Kidney (tissue), 22 donors: ENCODE data around the gene VWC2. TPM values are rescaled to one million over a fixed set of nuclear protein-coding genes. Genes with fewer than 3 reads are reported as not detected.

Experiments used
- DNase-seq, 5 donors: peaks; one replicate each; pipeline ENCODE4 v3.0.0-alpha.2; 2013 to 2020
- FAIRE-seq: peaks from 2 replicates; lab custom pipeline; 2012; peaks lifted over from hg19 to GRCh38; lab: Jason Lieb, UNC
- H3K27ac ChIP-seq, 2 donors: one replicate each; pipeline ENCODE4 v1.7.0; 2013; ENCODE audit warnings: low read depth in 2 of 2, low read length in 2 of 2, inconsistent platforms in 1 of 2
- H3K27me3 ChIP-seq: one replicate; pipeline ENCODE4 v1.7.1; 2013; ENCODE audit warnings: low read length, inconsistent platforms; ENCODE audit not compliant: control insufficient read depth, insufficient read depth
- H3K36me3 ChIP-seq, 3 donors: one replicate each; pipeline versions ENCODE4 v1.7.0 to v1.7.1; 2013; ENCODE audit warnings: low read length in 3 of 3, control low read depth in 1 of 3, inconsistent platforms in 1 of 3; ENCODE audit not compliant: insufficient read depth in 3 of 3, control insufficient read depth in 2 of 3
- H3K4me1 ChIP-seq, 3 donors: one replicate each; pipeline versions ENCODE4 v1.7.0 to v1.7.1; 2013; ENCODE audit warnings: low read length in 3 of 3, inconsistent platforms in 1 of 3, low read depth in 1 of 3; ENCODE audit not compliant: control insufficient read depth in 2 of 3, insufficient read depth in 2 of 3
- H3K4me3 ChIP-seq, 3 donors: one replicate each; pipeline versions ENCODE4 v1.7.0 to v1.8.1; 2013; ENCODE audit warnings: low read length in 3 of 3, control low read depth in 1 of 3, inconsistent platforms in 1 of 3
- H3K9ac ChIP-seq, 3 donors: one replicate each; pipeline versions ENCODE4 v1.7.0 to v1.7.1; 2013; ENCODE audit warnings: low read length in 3 of 3, control low read depth in 1 of 3, inconsistent platforms in 1 of 3
- H3K9me3 ChIP-seq, 3 donors: one replicate each; pipeline versions ENCODE4 v1.7.0 to v1.7.1; 2013; ENCODE audit warnings: low read length in 3 of 3, control low read depth in 1 of 3, inconsistent platforms in 1 of 3; ENCODE audit not compliant: control insufficient read depth in 2 of 3, insufficient read depth in 1 of 3
- CTCF ChIP-seq: IDR thresholded peaks from 3 replicates; pipeline ENCODE4 v1.5.1; 2012; ENCODE audit warnings: mild to moderate bottlenecking, moderate library complexity, borderline replicate concordance; ENCODE audit not compliant: insufficient read depth; ENCODE audit errors: extremely low read depth
- intact Hi-C: fragments of 100-400 bp; cut with DNase I; formaldehyde crosslinking; loops from one replicate; pipeline ENCODE4 v1.11.1; 2022
- long read RNA-seq, 10 donors: library from polyadenylated mRNA in 1 of 10; unstranded in 1 of 10; transcript quantifications; one replicate each; pipeline ENCODE4 v2.0.0 and lab custom pipeline, GENCODE V29; 2021 to 2026
- polyA plus RNA-seq: library from polyadenylated mRNA; stranded (reverse); fragments of 350-450 nt; fragmentation: Illumina TruSeq; extraction: RNeasy Lipid Tissue Mini Kit (QIAGEN cat#74804); gene quantifications from one replicate; pipeline ENCODE4 v1.2.3, GENCODE V29; 2014; ENCODE audit warnings: low read depth, low replicate concordance; ENCODE audit not compliant: insufficient read depth
- total RNA-seq: library from RNA; stranded (reverse); fragmentation: NEBNext Ultra II Directional; extraction: Animal tissue kit (Norgen Biotek cat#: 25700); gene quantifications from one replicate; pipeline ENCODE4 v1.2.1, GENCODE V29; 2021
- donor health status: control.
- donor health status: control.
- donor health status: control.
- donor health status: control.
- donor health status: control.
- donor health status: DM: yes; HTN: yes; CAD: no.
- donor health status: Normal renal cell carcinoma (clear cell type).

Gene VWC2
- total RNA-seq (0.06 TPM), polyA plus RNA-seq (0.13 TPM)
- long read RNA-seq, donor 1, result 0 reads
- long read RNA-seq, donor 2, result 0 reads
- long read RNA-seq, donor 3, result 0 reads
- long read RNA-seq, donor 4, full-length matches to known transcripts, result 1 of 1 reads
- long read RNA-seq, donor 4, partial matches to known transcripts, result 0 of 1 reads
- long read RNA-seq, donor 4, other reads (novel, unspliced or antisense), result 0 of 1 reads
- long read RNA-seq, donor 5, result 0 reads
- long read RNA-seq, donor 6, full-length matches to known transcripts, result 1 of 1 reads
- long read RNA-seq, donor 6, partial matches to known transcripts, result 0 of 1 reads
- long read RNA-seq, donor 6, other reads (novel, unspliced or antisense), result 0 of 1 reads
- long read RNA-seq, donor 7, result 0 reads
- long read RNA-seq, donor 8, result 0 reads
- long read RNA-seq, donor 9, result 0 reads
- long read RNA-seq, donor 10, full-length matches to known transcripts, result 1 of 1 reads
- long read RNA-seq, donor 10, partial matches to known transcripts, result 0 of 1 reads
- long read RNA-seq, donor 10, other reads (novel, unspliced or antisense), result 0 of 1 reads

GRCh38 chr7:49773218-49773935, at the start of gene VWC2:
VWC2 (plus strand) TSS chr7:49773638; CDS start chr7:49775436, 1,798 bp downstream.
- intact Hi-C loops, result no loop called here
- Histone ChIP-seq H3K27ac (no peak within 1 kb of the TSS), H3K4me1 (peaks cover 0 to 6% (median 0%) of the 10 kb centered on the region in 3 donors), H3K9me3 (no peaks in the 10 kb centered on the region), H3K36me3 (no peaks in the 10 kb centered on the region), H3K4me3 (peak within 1 kb of the TSS in 1 of 3 donors; percentile 39), H3K27me3 (no peaks in the 10 kb centered on the region), H3K9ac (no peak within 1 kb of the TSS)
- no peak for TF ChIP-seq CTCF
- peak; percentile 42 to 70 (median 54) for DNase-seq
- no peak for FAIRE-seq

- H3K9me3 ChIP-seq, result no peaks in the 10 kb centered on the region
- intact Hi-C loops, result no loop called here
- H3K9ac ChIP-seq, result no peak overlapping the region
- peak; percentile 67 for FAIRE-seq
- H3K4me1 ChIP-seq, result no peaks in the 10 kb centered on the region
- no peak for DNase-seq
- no peak overlapping the region for H3K4me3 ChIP-seq
- no peaks in the 10 kb centered on the region for H3K36me3 ChIP-seq
- no peaks in the 10 kb centered on the region for H3K27me3 ChIP-seq
- no peak overlapping the region for H3K27ac ChIP-seq
- no peak for TF ChIP-seq CTCF
Measured at GRCh38 chr7:49724071-49724470, 49.4 kb upstream of the VWC2 start.

- no peak overlapping the region for H3K4me3 ChIP-seq
Measured at GRCh38 chr7:49731836-49732235, 41.6 kb upstream of the VWC2 start.

More at GRCh38 chr7:49731836-49732235, 41.6 kb upstream of the VWC2 start:
- no peaks in the 10 kb centered on the region for H3K9me3 ChIP-seq
- H3K4me1 ChIP-seq, result no peaks in the 10 kb centered on the region
- H3K36me3 ChIP-seq, result no peaks in the 10 kb centered on the region
- no peaks in the 10 kb centered on the region for H3K27me3 ChIP-seq
- TF ChIP-seq CTCF, result no peak
- no peak for FAIRE-seq
- H3K9ac ChIP-seq, result no peak overlapping the region
- intact Hi-C loops, result no loop called here
- H3K27ac ChIP-seq, result no peak overlapping the region
- no peak for DNase-seq
